Esophagus squamous epithelium (tissue), 5 donors: ENCODE data around the gene COL1A1. TPM values are rescaled to one million over a fixed set of nuclear protein-coding genes. Genes with fewer than 3 reads are reported as not detected.

Experiments used
- DNase-seq: peaks from one replicate; lab custom pipeline; 2025; lab: John Stamatoyannopoulos, UW
- H3K27ac ChIP-seq, 4 donors: fragments of 200-600 bp; sonication (generic); one replicate each; pipeline ENCODE4 v1.5.1; 2016 to 2019; ENCODE audit warnings: mild to moderate bottlenecking in 1 of 4
- H3K27me3 ChIP-seq, 4 donors: fragments of 200-600 bp; sonication (generic); 1 replicate in 3 of 4; 2 replicates in 1 of 4; pipeline versions ENCODE4 v1.5.1 to v1.6.0; 2017 to 2021; ENCODE audit warnings: antibody characterized with exemption in 1 of 4
- H3K36me3 ChIP-seq, 3 donors: fragments of 200-600 bp; sonication (generic); one replicate each; pipeline ENCODE4 v1.5.1; 2016 to 2019
- H3K4me1 ChIP-seq, 3 donors: fragments of 200-600 bp; sonication (generic); one replicate each; pipeline ENCODE4 v1.5.1; 2017 to 2019
- H3K4me3 ChIP-seq, 4 donors: fragments of 200-600 bp; sonication (generic); 1 replicate in 3 of 4; 2 replicates in 1 of 4; pipeline ENCODE4 v1.5.1; 2016 to 2019; ENCODE audit warnings: mild to moderate bottlenecking in 2 of 4, moderate library complexity in 1 of 4
- H3K9me3 ChIP-seq, 3 donors: fragments of 200-600 bp; sonication (generic); one replicate each; pipeline ENCODE4 v1.5.1; 2016 to 2019
- POLR2A ChIP-seq, 4 donors: fragments of 450-650 bp; IDR thresholded peaks; one replicate each; pipeline ENCODE4 v1.6.1; 2017; ENCODE audit warnings: antibody characterized with exemption in 4 of 4, mild to moderate bottlenecking in 4 of 4, moderate library complexity in 3 of 4
- WGBS, 2 donors: methylation state at CpG; one replicate each; pipeline ENCODE4 v1.1.5; 2018; 5-methylcytosine and 5-hydroxymethylcytosine counted together
- intact Hi-C: fragments of 100-400 bp; cut with DNase I; formaldehyde crosslinking; loops from one replicate; pipeline ENCODE4 v1.15.0; 2022
- total RNA-seq, 4 donors: library from RNA; depleted of rRNA; stranded (reverse); fragments of >200 nt; gene quantifications; one replicate each; pipeline ENCODE4 v1.1.0, GENCODE V29; 2016
- TF ChIP-seq, protein P1 (sequence below), 6 experiments: fragments of 450-650 bp in 4 of 6; fragments of 200-600 bp in 2 of 6; sonication (generic) in 2 of 6; IDR thresholded peaks; one replicate each; pipeline ENCODE4 v1.5.1; 2016 to 2019; ENCODE audit warnings: antibody characterized with exemption in 6 of 6, mild to moderate bottlenecking in 4 of 6, moderate library complexity in 4 of 6
- donor health status: DM: yes; HTN: yes; CAD: no.

COL1A1 gene
- total RNA-seq, 4 donors from 2014 or later, result 12.4 to 20.8 (median 19.7) TPM

DNA sequence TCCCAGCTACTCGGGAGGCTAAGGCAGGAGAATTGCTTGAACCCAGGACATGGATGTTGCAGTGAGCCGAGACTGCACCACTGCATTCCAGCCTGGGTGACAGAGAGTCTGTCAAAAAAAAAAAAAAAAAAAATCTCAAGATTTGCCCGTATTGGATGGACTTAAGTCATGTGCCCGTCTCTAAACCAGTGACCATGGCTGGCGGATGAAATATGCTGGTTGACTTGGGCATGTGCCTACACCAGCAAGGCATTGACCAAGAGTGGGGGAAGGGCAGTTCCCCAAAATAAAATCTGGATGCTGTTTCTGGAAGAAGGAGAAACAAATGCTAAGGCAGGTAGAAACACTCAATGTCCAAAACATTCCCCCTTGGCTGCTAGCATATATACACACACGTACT is 21.5 kb upstream of the COL1A1 start:
- Histone ChIP-seq H3K27me3 (peaks cover 0 to 5% (median 0%) of the 10 kb centered on the region in 4 donors), H3K36me3 (no peaks in the 10 kb centered on the region), H3K9me3 (peaks cover 0 to 11% (median 0%) of the 10 kb centered on the region in 3 donors), H3K4me3 (no peak overlapping the region), H3K4me1 (peaks cover 9 to 51% (median 38%) of the 10 kb centered on the region in 3 donors), H3K27ac (peak overlapping the region in 3 of 4 donors; percentile 51 to 90 (median 80))
- 70 to 73% methylated on average over 6 of the region's 6 CpGs for WGBS, 2 donors
- TF ChIP-seq, protein P1, sequence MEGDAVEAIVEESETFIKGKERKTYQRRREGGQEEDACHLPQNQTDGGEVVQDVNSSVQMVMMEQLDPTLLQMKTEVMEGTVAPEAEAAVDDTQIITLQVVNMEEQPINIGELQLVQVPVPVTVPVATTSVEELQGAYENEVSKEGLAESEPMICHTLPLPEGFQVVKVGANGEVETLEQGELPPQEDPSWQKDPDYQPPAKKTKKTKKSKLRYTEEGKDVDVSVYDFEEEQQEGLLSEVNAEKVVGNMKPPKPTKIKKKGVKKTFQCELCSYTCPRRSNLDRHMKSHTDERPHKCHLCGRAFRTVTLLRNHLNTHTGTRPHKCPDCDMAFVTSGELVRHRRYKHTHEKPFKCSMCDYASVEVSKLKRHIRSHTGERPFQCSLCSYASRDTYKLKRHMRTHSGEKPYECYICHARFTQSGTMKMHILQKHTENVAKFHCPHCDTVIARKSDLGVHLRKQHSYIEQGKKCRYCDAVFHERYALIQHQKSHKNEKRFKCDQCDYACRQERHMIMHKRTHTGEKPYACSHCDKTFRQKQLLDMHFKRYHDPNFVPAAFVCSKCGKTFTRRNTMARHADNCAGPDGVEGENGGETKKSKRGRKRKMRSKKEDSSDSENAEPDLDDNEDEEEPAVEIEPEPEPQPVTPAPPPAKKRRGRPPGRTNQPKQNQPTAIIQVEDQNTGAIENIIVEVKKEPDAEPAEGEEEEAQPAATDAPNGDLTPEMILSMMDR (IDR thresholded peaks at IDR 0.05), result no peak
- no peak for TF ChIP-seq POLR2A (IDR thresholded peaks at IDR 0.05)
- DNase-seq, result no peak
- intact Hi-C loops, result no loop called here

DNA sequence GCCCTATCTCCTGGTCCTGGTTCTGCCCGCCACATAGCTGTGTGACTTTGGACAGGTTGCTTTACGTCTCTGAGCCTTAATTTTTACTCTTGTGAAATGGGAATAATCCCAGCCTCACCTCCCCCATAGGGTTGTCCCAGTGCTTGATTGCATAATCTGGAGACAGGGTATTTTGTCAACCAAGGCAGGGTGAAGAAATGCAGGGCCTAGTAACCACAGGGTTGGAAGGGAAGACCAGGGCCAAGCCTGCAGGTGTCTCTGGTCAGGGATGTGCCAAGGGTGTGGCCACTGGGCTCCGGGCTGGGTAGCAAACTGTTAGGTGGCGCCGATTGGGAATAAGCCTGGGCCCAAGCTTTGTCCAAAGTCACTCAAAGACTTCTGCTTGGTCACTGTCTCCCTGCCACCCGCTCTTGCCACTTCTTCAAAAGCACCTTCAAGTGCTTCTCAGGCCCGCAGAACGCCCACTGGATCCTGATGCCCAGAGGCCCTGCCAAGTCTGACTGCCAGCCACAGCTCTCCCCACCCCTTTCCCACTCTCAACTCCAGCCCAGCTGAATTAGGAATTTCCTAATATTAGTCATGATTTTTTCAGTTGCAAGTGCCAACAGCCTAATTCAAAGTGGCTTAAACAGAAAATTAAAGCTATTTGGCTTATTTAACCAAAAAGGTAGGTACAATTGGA is 20.6 kb upstream of the COL1A1 start:
- WGBS, 2 donors, result 25 to 37% methylated on average over 7 to 8 of the region's 8 CpGs
- H3K4me1 ChIP-seq, result peaks cover 9 to 57% (median 42%) of the 10 kb centered on the region in 3 donors
- DNase-seq, result no peak

DNA sequence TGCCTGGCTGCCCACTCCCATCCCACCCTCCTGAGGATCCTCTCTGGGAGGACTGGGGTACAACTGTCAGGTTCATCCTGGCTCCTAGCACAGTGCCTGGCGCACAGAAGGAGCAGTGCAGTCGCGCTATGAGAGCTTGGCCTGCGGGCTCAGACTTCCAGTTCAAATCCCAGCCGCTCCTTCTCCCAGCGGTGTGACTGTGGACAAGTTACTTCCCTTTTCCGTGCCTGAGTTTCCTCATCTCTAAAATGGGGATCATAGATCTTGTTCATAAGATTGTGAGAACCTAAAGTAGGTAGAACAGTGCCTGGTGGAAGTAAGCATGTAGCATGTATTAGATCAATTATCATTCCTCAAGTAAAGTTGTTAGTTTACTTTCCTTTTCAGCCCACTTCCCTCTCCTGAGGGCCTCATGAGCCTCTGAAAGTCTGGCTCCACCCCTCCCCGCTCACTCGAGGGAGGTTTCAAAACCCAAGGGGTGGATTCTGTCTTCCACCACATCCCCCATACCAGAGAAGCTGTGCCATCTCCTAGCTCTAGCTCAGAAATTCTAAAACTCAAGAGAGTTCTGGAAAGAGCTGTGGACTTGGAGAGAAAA is 19.9 kb upstream of the COL1A1 start:
- intact Hi-C loops, result no loop called here

More for the DNA sequence above, 20.6 kb upstream of the COL1A1 start:
- no peaks in the 10 kb centered on the region for H3K36me3 ChIP-seq
- no peak overlapping the region for H3K4me3 ChIP-seq
- peaks cover 0 to 11% (median 0%) of the 10 kb centered on the region in 3 donors for H3K9me3 ChIP-seq
- intact Hi-C loops, result no loop called here
- peak overlapping the region; percentile 11 to 90 (median 66) for H3K27ac ChIP-seq
- TF ChIP-seq, protein P1 (IDR thresholded peaks at IDR 0.05), result no peak
- TF ChIP-seq POLR2A (IDR thresholded peaks at IDR 0.05), result no peak
- peaks cover 0 to 5% (median 0%) of the 10 kb centered on the region in 4 donors for H3K27me3 ChIP-seq

DNA sequence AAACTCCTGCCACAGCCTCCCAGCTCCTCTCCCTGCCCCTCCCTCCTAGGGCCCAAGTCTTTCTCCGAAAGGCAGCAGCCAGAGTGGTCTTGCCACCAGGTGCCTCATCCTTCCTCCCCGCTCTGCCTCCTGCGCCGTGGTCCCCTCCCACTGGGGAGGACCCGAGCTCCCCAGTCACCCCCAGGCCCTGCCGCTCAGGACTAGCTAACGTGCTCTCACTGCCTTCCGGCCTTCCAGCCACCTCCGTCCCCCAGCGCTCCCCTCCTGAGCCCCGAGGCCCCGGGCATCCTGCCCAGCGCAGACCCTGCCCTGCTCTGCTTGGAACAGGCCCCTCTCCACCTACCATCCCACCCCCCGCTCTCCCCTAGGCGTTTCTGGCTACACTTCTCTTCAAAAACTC is 19.4 kb upstream of the COL1A1 start:
- Histone ChIP-seq H3K27me3 (peaks cover 0 to 5% (median 0%) of the 10 kb centered on the region in 4 donors), H3K27ac (peak overlapping the region in 3 of 4 donors; percentile 51 to 90 (median 80)), H3K9me3 (peaks cover 0 to 7% (median 0%) of the 10 kb centered on the region in 3 donors), H3K4me1 (peaks cover 9 to 57% (median 42%) of the 10 kb centered on the region in 3 donors), H3K4me3 (no peak overlapping the region), H3K36me3 (no peaks in the 10 kb centered on the region)
- TF ChIP-seq, protein P1 (IDR thresholded peaks at IDR 0.05), result no peak
- TF ChIP-seq POLR2A (IDR thresholded peaks at IDR 0.05), result no peak
- DNase-seq, result no peak
- 88 to 90% methylated on average over 10 to 15 of the region's 15 CpGs for WGBS, 2 donors
- intact Hi-C loops, result no loop called here

More for the DNA sequence above, 19.9 kb upstream of the COL1A1 start:
- TF ChIP-seq, protein P1 (IDR thresholded peaks at IDR 0.05), result no peak
- TF ChIP-seq POLR2A (IDR thresholded peaks at IDR 0.05), result no peak
- WGBS, 2 donors, result 62 to 91% methylated on average over 6 to 9 of the region's 9 CpGs
- peaks cover 9 to 57% (median 42%) of the 10 kb centered on the region in 3 donors for H3K4me1 ChIP-seq
- H3K9me3 ChIP-seq, result peaks cover 0 to 11% (median 0%) of the 10 kb centered on the region in 3 donors
- H3K4me3 ChIP-seq, result no peak overlapping the region
- H3K36me3 ChIP-seq, result no peaks in the 10 kb centered on the region
- peaks cover 0 to 5% (median 0%) of the 10 kb centered on the region in 4 donors for H3K27me3 ChIP-seq
- peak overlapping the region; percentile 11 to 90 (median 66) for H3K27ac ChIP-seq
- no peak for DNase-seq
